ENCODE measurements around the gene TIMM10.

GRCh38 chr11:57479021-57479663 is 51.4 kb downstream of the TIMM10 start:
- TF ChIP-seq CTCF (IDR thresholded peaks at IDR 0.05; ENCODE audit: low read depth, low read length, poor library complexity, severe bottlenecking) (no peak), EZH2phosphoT487 (IDR thresholded peaks at IDR 0.05; ENCODE audit: borderline replicate concordance, low read length) (no peak)
